ENCODE measurements around the gene MET. TPM values are rescaled to one million over a fixed set of nuclear protein-coding genes. Genes with fewer than 3 reads are reported as not detected.
A peak's percentile ranks its signal among the peaks of the same experiment; 100 is the strongest.

MET gene
- total RNA-seq, 1 donor from 2014 or later, result 34.2 TPM

DNA sequence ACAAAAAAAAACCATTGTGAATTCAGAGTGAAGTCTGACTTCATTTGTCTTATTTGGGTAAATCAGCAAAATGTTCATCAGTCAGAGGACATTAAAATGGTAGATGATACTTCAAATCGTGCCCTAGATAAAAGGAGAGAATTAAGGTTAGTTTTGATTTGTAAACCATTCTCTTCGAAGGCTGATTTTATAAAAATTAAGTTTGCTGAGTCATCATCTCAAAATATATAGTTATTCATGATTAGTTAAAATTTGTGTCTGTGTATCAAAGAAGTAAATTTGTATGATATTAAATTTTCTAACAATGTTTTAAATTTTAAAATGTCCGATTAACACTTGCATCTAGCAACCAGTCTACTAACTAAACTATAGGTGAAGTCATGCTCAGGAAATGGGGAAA, 35.3 kb downstream of the MET start:
- Mint-ChIP-seq H3K36me3 (peaks cover 6% of the 10 kb centered on the region), H3K27ac (no peak overlapping the region), H3K4me3 (no peak overlapping the region), H3K9me3 (no peaks in the 10 kb centered on the region), H3K27me3 (no peaks in the 10 kb centered on the region), H3K4me1 (ENCODE audit: unreplicated experiment) (peaks cover 27% of the 10 kb centered on the region)
- no peak for DNase-seq (ENCODE audit: extremely low spot score, unreplicated experiment)
- TF ChIP-seq, protein P1, sequence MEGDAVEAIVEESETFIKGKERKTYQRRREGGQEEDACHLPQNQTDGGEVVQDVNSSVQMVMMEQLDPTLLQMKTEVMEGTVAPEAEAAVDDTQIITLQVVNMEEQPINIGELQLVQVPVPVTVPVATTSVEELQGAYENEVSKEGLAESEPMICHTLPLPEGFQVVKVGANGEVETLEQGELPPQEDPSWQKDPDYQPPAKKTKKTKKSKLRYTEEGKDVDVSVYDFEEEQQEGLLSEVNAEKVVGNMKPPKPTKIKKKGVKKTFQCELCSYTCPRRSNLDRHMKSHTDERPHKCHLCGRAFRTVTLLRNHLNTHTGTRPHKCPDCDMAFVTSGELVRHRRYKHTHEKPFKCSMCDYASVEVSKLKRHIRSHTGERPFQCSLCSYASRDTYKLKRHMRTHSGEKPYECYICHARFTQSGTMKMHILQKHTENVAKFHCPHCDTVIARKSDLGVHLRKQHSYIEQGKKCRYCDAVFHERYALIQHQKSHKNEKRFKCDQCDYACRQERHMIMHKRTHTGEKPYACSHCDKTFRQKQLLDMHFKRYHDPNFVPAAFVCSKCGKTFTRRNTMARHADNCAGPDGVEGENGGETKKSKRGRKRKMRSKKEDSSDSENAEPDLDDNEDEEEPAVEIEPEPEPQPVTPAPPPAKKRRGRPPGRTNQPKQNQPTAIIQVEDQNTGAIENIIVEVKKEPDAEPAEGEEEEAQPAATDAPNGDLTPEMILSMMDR (conservative IDR thresholded peaks at IDR 0.05), result no peak

GRCh38 chr7:116708248-116708647, 36.3 kb downstream of the MET start:
- no peak for DNase-seq (ENCODE audit: extremely low spot score, unreplicated experiment)
- Mint-ChIP-seq H3K27me3 (no peaks in the 10 kb centered on the region), H3K4me3 (no peak overlapping the region), H3K9me3 (no peaks in the 10 kb centered on the region), H3K36me3 (peaks cover 5% of the 10 kb centered on the region), H3K4me1 (ENCODE audit: unreplicated experiment) (peaks cover 25% of the 10 kb centered on the region), H3K27ac (no peak overlapping the region)
- TF ChIP-seq, protein P1 (conservative IDR thresholded peaks at IDR 0.05), result no peak

DNA sequence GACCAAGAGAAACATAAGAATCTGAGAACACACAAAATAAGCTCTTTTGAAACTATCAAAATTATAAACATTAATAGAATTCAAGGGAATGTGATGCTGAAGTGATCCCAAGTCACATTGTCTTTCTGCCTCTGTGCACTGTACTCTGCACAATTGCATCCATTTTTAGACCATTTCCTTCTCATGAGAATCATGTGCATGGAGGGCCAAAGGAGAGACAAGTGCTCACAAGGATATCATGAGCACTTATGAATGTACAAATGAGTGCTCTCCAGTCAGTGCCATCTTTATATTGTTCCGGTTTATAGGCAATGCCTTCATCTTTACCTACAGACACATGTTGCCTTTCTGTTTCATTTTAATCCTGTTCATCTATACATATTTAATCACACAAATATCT, 36.9 kb downstream of the MET start:
- DNase-seq (ENCODE audit: extremely low spot score, unreplicated experiment), result no peak
- TF ChIP-seq, protein P1 (conservative IDR thresholded peaks at IDR 0.05), result no peak
- no peaks in the 10 kb centered on the region for H3K9me3 Mint-ChIP-seq
- no peak overlapping the region for H3K4me3 Mint-ChIP-seq
- H3K27ac Mint-ChIP-seq, result no peak overlapping the region
- H3K27me3 Mint-ChIP-seq, result no peaks in the 10 kb centered on the region
- H3K36me3 Mint-ChIP-seq, result peaks cover 5% of the 10 kb centered on the region
- peaks cover 30% of the 10 kb centered on the region for H3K4me1 Mint-ChIP-seq (ENCODE audit: unreplicated experiment)

DNA sequence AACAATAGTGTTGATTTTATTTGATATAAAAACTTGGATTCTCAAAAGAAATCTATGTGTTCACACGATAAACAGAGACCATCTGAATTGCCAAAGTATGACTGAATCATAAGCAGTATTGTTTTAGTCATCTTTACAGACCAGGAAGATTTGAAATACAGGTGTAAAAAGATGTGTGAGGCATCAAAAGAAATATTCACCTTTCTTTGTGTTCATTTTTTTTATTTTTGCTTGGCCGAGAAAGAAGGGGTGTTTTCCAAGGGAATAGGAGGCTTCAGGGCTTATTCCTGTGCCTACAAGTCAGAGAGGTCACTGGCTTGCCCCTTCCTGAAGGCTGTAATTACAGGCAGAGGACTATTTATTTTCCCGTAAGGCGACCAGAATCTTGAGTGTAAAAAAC, 37.3 kb downstream of the MET start:
- Mint-ChIP-seq H3K4me1 (ENCODE audit: unreplicated experiment) (peaks cover 30% of the 10 kb centered on the region), H3K4me3 (no peak overlapping the region), H3K36me3 (peaks cover 5% of the 10 kb centered on the region), H3K27me3 (no peaks in the 10 kb centered on the region), H3K27ac (no peak overlapping the region), H3K9me3 (no peaks in the 10 kb centered on the region)
- no peak for DNase-seq (ENCODE audit: extremely low spot score, unreplicated experiment)
- TF ChIP-seq, protein P1 (conservative IDR thresholded peaks at IDR 0.05), result no peak

- no peaks in the 10 kb centered on the region for H3K9me3 Mint-ChIP-seq
These were observed 38.9 kb downstream of the MET start for GRCh38 chr7:116710764-116711452.

More at GRCh38 chr7:116710764-116711452, 38.9 kb downstream of the MET start:
- DNase-seq (ENCODE audit: extremely low spot score, unreplicated experiment), result no peak
- Mint-ChIP-seq H3K27ac (peak overlapping the region; percentile 11), H3K4me3 (no peak overlapping the region), H3K36me3 (peaks cover 5% of the 10 kb centered on the region), H3K27me3 (no peaks in the 10 kb centered on the region), H3K4me1 (ENCODE audit: unreplicated experiment) (peaks cover 29% of the 10 kb centered on the region)
- TF ChIP-seq, protein P1 (conservative IDR thresholded peaks at IDR 0.05), result no peak

Data from type B pancreatic cell (in vitro differentiated cells).